Type B pancreatic cell (in vitro differentiated cells): ENCODE measurements around the gene NRP1. TPM values are rescaled to one million over a fixed set of nuclear protein-coding genes. Genes with fewer than 3 reads are reported as not detected.
"Not testable (repeated sequence)": the region's sequence is repeated elsewhere in the genome, so short reads cannot be mapped to it uniquely, and the experiment has no call there.

Experiments used
- DNase-seq: peaks from one replicate; pipeline ENCODE4 v3.0.0; 2021; ENCODE audit warnings: mixed read lengths; ENCODE audit not compliant: unreplicated experiment; ENCODE audit errors: extremely low spot score
- H3K27ac Mint-ChIP-seq: 2 replicates; pipeline ENCODE4 v1.8.0; 2021; ENCODE audit warnings: mild to moderate bottlenecking, mixed read lengths
- H3K27me3 Mint-ChIP-seq: 2 replicates; pipeline ENCODE4 v1.8.0; 2021; ENCODE audit warnings: mixed read lengths
- H3K36me3 Mint-ChIP-seq: 2 replicates; pipeline ENCODE4 v1.8.0; 2021; ENCODE audit warnings: mixed read lengths
- H3K4me1 Mint-ChIP-seq: one replicate; pipeline ENCODE4 v1.8.0; 2021; ENCODE audit warnings: mixed read lengths; ENCODE audit not compliant: unreplicated experiment
- H3K4me3 Mint-ChIP-seq: 2 replicates; pipeline ENCODE4 v1.8.0; 2021; ENCODE audit warnings: mild to moderate bottlenecking, mixed read lengths
- H3K9me3 Mint-ChIP-seq: 2 replicates; pipeline ENCODE4 v1.8.0; 2021; ENCODE audit warnings: mixed read lengths
- total RNA-seq: library from RNA; stranded (reverse); gene quantifications from 2 replicates; pipeline ENCODE4 v1.2.1, GENCODE V29; 2021; ENCODE audit warnings: low replicate concordance
- TF ChIP-seq, protein P1 (sequence below): fragments of 200-600 bp; sonication (generic); conservative IDR thresholded peaks from 2 replicates; pipeline ENCODE4 v1.5.0; 2021; ENCODE audit warnings: antibody characterized with exemption, mild to moderate bottlenecking

Gene NRP1
- total RNA-seq, 1 donor from 2014 or later, result 70.7 TPM

DNA sequence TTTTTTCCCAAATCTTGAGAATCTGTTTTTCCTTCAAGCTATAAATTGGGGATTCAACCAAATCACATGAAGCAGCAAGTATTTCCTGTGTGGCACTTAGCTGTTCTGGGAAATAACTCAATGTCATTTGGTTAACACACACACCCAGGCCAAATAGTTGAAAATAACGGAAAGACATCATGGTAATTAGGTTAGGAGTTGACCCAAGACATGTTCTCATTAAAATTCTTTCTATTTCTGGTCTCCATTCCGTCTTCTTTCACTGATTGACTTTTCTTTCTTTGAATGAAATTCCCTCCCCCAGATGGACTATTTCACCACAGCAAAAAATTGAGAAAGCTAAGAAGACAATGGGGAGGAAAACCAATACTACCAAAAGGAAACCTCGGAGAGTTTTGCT is 30.5 kb downstream of the NRP1 start:
- Mint-ChIP-seq H3K27ac (no peak overlapping the region), H3K9me3 (no peaks in the 10 kb centered on the region), H3K36me3 (peaks cover 38% of the 10 kb centered on the region), H3K4me3 (no peak overlapping the region), H3K27me3 (no peaks in the 10 kb centered on the region), H3K4me1 (peaks cover 58% of the 10 kb centered on the region)
- no peak for DNase-seq
- TF ChIP-seq, protein P1, sequence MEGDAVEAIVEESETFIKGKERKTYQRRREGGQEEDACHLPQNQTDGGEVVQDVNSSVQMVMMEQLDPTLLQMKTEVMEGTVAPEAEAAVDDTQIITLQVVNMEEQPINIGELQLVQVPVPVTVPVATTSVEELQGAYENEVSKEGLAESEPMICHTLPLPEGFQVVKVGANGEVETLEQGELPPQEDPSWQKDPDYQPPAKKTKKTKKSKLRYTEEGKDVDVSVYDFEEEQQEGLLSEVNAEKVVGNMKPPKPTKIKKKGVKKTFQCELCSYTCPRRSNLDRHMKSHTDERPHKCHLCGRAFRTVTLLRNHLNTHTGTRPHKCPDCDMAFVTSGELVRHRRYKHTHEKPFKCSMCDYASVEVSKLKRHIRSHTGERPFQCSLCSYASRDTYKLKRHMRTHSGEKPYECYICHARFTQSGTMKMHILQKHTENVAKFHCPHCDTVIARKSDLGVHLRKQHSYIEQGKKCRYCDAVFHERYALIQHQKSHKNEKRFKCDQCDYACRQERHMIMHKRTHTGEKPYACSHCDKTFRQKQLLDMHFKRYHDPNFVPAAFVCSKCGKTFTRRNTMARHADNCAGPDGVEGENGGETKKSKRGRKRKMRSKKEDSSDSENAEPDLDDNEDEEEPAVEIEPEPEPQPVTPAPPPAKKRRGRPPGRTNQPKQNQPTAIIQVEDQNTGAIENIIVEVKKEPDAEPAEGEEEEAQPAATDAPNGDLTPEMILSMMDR, result no peak

DNA sequence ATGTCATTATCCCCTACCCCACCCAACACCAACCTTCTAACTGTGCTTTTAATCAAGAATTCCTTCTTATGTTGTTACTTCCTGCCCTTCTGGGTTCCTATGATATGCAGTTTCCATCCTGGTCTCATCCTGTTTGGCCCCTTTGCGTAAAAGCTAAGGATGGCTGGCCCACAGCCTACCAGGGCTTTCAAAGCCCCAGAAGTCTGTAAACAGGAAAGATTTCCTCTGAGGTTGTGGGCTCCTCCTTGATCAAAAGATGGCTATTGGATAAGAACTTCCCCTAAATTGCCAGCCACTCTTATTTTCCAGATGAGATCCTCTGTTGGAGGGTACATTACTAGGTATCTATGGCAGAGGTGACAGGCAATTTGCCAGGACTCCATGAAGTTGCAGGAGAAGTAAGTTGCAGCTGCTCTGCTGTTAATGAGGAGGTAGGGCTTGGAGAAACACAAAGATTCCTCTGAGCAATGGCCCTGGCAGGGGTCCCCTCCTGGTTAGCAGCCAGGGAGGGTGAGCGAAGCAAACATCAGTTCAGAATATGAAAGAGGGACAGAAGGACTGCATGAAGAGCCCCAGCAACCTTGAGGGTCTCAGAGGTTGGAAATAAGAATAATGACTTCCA is 32.1 kb downstream of the NRP1 start:
- TF ChIP-seq, protein P1, result no peak
- H3K4me3 Mint-ChIP-seq, result no peak overlapping the region
- H3K27me3 Mint-ChIP-seq, result no peaks in the 10 kb centered on the region
- H3K9me3 Mint-ChIP-seq, result no peaks in the 10 kb centered on the region
- H3K36me3 Mint-ChIP-seq, result peaks cover 46% of the 10 kb centered on the region
- no peak overlapping the region for H3K27ac Mint-ChIP-seq
- peaks cover 59% of the 10 kb centered on the region for H3K4me1 Mint-ChIP-seq
- DNase-seq, result no peak

DNA sequence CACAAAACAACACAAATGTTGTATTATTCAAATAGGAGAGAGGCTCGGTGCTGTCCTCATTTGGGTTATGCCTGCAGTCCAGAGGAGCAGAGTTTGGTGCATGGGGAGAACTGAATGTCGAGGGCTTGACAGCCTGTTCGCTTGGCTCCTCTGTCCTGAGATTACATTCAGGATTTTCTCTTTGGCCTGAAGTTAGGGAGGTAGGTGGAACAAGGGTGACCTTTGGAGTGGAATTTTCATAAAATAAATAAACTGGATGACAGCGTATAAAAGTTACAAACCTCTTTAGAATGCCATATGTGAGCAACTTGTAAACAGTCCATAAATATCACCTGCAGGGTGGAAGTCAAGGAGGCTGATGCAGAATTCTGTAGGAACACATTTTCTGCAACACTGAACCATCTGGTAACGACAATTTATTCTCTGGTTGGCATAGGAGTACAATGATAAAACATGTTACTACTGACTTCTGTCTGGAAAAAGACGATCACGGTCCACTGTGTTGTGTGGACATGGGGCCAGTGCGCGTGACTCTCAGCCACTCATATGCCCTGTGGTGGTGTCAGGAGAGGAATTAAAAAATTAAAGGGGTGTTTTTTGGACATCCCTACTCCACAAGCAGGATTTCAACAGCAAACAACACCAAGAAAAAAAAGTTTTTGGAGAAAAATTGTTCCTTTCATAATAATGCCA is 33.2 kb downstream of the NRP1 start:
- Mint-ChIP-seq H3K36me3 (peaks cover 52% of the 10 kb centered on the region), H3K9me3 (no peaks in the 10 kb centered on the region), H3K27me3 (no peaks in the 10 kb centered on the region), H3K4me1 (peaks cover 48% of the 10 kb centered on the region), H3K27ac (no peak overlapping the region), H3K4me3 (no peak overlapping the region)
- DNase-seq, result no peak
- TF ChIP-seq, protein P1, result no peak

DNA sequence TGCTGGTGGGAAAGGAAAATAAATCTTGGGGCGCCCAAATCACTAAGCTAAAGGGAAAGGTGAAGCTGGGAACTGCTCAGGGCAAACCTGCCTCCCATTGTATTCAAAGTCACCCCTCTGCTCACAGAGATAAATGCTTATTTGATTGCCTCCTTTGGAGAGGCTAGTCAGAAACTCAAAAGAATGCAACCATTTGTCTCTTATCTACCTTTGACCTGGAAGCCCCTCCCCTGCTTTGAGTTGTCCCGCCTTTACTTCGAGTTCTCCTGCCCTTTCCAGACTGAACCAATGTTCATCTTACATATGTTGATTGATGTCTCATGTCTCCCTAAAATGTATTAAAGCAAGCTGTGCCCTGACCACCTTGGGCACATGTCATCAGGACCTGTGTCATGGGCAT is 33.9 kb downstream of the NRP1 start:
- DNase-seq, H3K27ac Mint-ChIP-seq, H3K4me3 Mint-ChIP-seq, H3K9me3 Mint-ChIP-seq, H3K27me3 Mint-ChIP-seq: not testable (repeated sequence)
- Mint-ChIP-seq H3K36me3 (peaks cover 53% of the 10 kb centered on the region), H3K4me1 (peaks cover 45% of the 10 kb centered on the region)

DNA sequence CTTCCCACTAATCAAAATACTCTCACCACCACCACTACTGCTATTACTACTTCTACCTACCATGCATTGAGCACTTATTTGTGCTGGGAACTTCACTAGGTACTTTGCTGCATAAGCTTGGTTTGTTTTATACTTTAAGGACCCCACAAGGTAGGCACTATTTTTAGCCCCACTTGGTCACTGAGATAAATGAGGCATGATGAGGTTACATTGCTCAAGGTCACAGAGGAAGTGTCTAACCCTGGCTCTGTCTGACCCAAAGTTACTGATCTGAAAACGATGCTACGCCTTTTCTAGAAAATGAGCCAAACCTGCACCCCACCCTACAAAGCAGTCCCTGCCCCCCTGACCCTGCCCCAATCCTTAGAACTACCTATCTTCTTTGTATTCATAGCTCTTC is 35.6 kb downstream of the NRP1 start:
- Mint-ChIP-seq H3K4me1 (peaks cover 36% of the 10 kb centered on the region), H3K27ac (no peak overlapping the region), H3K9me3 (no peaks in the 10 kb centered on the region), H3K36me3 (peaks cover 46% of the 10 kb centered on the region), H3K4me3 (no peak overlapping the region), H3K27me3 (no peaks in the 10 kb centered on the region)
- TF ChIP-seq, protein P1, result no peak
- no peak for DNase-seq

DNA sequence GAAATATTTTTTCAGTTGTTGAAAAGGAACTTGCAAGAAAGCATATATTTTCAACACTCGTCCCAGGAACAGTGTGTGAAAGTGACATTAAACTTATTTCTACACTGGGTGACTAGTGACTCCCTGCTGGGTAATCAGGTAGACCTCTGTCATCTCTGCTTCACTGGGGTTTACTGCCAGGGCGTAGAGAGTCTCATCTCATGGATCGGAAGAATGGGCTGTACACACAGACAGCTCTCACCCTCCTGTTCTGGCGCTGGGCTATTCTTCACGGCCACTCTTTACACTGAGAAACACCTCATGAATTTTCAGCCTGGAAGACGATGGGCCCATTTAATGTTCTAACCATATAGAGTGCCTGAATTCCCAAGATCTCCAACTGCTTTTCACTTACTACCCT is 36.4 kb downstream of the NRP1 start:
- H3K27me3 Mint-ChIP-seq, result no peaks in the 10 kb centered on the region
- H3K4me1 Mint-ChIP-seq, result peaks cover 38% of the 10 kb centered on the region
- no peak overlapping the region for H3K4me3 Mint-ChIP-seq
- H3K27ac Mint-ChIP-seq, result no peak overlapping the region
- H3K36me3 Mint-ChIP-seq, result peaks cover 49% of the 10 kb centered on the region
- TF ChIP-seq, protein P1, result no peak
- H3K9me3 Mint-ChIP-seq, result no peaks in the 10 kb centered on the region
- no peak for DNase-seq
